GM23248 (cell line): Measurements from ENCODE around the gene FREM2.

Source experiments
- EZH2 ChIP-seq: fragments of 200-600 bp; sonication (generic); IDR thresholded peaks from 2 replicates; pipeline ENCODE4 v1.6.1; 2018; ENCODE audit warnings: antibody characterized with exemption, mild to moderate bottlenecking; ENCODE audit not compliant: insufficient read depth, poor library complexity, severe bottlenecking
- EZH2phosphoT487 ChIP-seq: fragments of 200-600 bp; sonication (generic); IDR thresholded peaks from 2 replicates; pipeline ENCODE4 v1.6.1; 2018; ENCODE audit warnings: antibody characterized with exemption, moderate library complexity, mild to moderate bottlenecking, low read depth; ENCODE audit not compliant: insufficient read depth

DNA sequence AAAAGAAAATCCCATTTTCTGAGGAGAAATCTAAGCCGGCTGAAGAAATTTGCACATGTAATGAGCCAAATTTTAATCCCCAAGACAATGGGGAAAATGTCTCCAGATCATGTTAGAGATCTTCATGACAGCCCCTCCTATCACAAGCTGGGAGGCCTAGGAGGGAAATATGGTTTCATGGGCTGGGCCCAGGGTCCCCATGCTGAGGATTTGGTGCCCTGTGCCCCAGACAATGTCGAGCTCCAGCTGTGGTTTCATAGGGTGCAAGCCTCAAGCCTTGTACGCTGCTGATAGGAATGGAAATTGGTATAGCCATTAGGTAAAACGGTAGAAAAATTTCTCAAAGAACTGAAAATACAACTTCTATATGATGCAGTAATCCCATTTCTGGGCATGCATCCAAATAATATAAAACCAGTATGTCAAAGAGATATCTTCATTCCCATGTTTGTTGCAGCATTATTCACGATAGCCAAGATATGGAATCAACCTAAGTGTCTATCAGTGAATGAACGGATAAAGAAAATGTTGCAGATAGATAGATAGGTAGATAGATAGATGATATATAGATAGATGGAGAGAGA lies 19.3 kb upstream of the FREM2 start:
- TF ChIP-seq EZH2 (no peak), EZH2phosphoT487 (no peak)
